Measurements from ENCODE around the gene RGS11. TPM values are rescaled to one million over a fixed set of nuclear protein-coding genes. Genes with fewer than 3 reads are reported as not detected.
"Not testable (repeated sequence)": the region's sequence is repeated elsewhere in the genome, so short reads cannot be mapped to it uniquely, and the experiment has no call there.

The RGS11 gene
- total RNA-seq, 2 donors from 2014 or later = 0.19 to 0.67 TPM

DNA sequence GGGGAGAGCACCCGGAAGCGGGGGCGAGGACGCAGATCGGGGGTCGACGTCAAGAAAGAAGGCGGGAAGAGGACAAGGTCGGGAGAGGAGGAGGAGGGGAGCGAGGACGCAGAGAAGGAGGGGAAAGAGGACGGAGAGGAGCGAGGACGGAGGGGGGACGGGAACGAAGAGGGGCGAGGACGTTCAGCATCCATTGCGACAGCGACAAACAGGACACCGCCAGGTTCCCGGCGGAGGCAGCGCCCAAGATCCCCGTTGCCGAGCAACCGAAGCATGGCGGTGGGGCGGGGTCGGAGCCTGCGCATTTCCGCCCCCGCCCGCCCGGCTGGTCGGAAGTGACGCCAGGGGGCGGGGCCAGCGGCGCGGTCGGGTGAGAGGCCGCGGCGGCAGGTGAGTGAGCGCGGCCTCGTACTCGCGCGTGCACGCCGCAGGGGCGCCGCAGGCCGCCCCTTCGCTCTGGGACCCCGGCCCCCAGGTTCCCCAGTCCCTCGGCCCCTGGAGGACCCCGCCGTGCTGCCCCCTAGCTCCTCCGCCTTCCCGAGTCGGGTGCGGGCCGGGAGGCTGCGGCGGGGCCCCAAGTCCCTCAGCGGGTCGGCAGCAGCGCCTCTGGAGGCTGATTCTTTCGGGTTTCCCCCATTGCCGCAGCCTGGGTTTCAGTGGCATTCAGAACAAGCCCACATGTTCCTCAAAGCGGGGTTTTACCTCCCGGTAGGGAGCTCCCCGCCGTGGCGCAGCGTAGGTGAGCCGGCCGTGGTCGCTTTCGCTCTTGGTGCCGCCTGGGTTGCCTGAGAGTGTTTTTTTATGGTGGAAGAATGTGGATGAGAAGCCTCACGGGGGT lies 41.1 kb downstream of the RGS11 start, which contains the start of gene FAM234A:
TSS of gene FAM234A (plus strand) at position 354 of the 838 bp plus-strand sequence. CDS start 19,593 bp downstream, outside the sequence.
- DNase-seq (peak; percentile 96 to 98), ATAC-seq (replicated peaks in 1 of 2) (peak; percentile 91 to 93)
- peak within 1 kb of the TSS; percentile 57 for H3K27ac Mint-ChIP-seq
- H3K9me3 Mint-ChIP-seq = no peaks in the 10 kb centered on the region
- no peaks in the 10 kb centered on the region for H3K36me3 Mint-ChIP-seq (ENCODE audit: insufficient read depth in 2 of 2)
- H3K4me1 Mint-ChIP-seq (ENCODE audit: low read depth) = peaks cover 27% of the 10 kb centered on the region
- no peaks in the 10 kb centered on the region for H3K27me3 Mint-ChIP-seq (ENCODE audit: low read depth)
- H3K4me3 Mint-ChIP-seq = peak within 1 kb of the TSS; percentile 86 to 96

DNA sequence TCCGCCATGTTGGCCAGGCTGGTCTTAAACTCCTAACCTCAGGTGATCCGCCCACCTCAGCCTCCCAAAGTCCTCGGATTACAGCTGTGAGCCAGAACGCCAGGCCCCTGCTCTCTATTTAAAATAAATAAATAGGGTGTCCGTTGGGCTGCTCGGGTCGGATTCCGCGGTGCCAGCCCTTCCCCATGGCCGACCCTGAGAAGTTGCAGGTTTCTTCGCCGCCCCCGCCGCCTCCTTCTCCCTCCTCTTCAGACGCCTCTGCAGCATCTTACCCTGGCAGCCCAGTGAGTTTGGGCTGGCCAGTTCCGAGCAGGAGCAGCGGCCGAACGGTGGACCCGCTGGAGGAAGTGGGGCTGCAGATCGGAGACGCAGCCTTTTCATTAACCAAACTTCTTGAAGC lies 44.8 kb downstream of the RGS11 start:
- ATAC-seq (replicated peaks in 1 of 2) (no peak), DNase-seq (no peak)
- peaks cover 45% of the 10 kb centered on the region for H3K4me1 Mint-ChIP-seq (ENCODE audit: low read depth)
- H3K36me3 Mint-ChIP-seq (ENCODE audit: insufficient read depth in 2 of 2) = peaks cover 0 to 7% of the 10 kb centered on the region in 2 donors
- H3K4me3 Mint-ChIP-seq = no peak overlapping the region
- no peak overlapping the region for H3K27ac Mint-ChIP-seq
- H3K9me3 Mint-ChIP-seq = no peaks in the 10 kb centered on the region
- no peaks in the 10 kb centered on the region for H3K27me3 Mint-ChIP-seq (ENCODE audit: low read depth)

DNA sequence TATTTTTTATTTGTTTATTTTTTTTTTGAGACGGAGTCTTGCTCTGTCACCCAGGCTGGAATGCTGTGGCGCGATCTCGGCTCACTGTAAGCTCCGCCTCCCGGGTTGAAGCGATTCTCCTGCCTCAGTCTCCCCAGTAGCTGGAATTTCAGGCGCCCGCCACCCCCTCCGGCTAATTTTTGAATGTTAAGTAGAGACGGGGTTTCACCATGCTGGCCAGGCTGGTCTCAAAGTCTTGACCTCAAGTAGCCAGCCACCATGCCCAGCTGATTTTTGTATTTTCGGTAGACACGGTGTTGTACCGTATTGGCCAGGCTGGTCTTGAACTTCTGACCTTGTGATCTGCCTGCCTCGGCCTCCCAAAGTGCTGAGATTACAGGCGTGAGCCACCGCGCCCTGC lies 45.4 kb downstream of the RGS11 start:
- H3K27me3 Mint-ChIP-seq (ENCODE audit: low read depth); DNase-seq; H3K4me3 Mint-ChIP-seq; H3K27ac Mint-ChIP-seq; ATAC-seq (replicated peaks in 1 of 2); H3K9me3 Mint-ChIP-seq: not testable (repeated sequence)
- peaks cover 2 to 11% of the 10 kb centered on the region in 2 donors for H3K36me3 Mint-ChIP-seq (ENCODE audit: insufficient read depth in 2 of 2)
- H3K4me1 Mint-ChIP-seq (ENCODE audit: low read depth) = peaks cover 43% of the 10 kb centered on the region

DNA sequence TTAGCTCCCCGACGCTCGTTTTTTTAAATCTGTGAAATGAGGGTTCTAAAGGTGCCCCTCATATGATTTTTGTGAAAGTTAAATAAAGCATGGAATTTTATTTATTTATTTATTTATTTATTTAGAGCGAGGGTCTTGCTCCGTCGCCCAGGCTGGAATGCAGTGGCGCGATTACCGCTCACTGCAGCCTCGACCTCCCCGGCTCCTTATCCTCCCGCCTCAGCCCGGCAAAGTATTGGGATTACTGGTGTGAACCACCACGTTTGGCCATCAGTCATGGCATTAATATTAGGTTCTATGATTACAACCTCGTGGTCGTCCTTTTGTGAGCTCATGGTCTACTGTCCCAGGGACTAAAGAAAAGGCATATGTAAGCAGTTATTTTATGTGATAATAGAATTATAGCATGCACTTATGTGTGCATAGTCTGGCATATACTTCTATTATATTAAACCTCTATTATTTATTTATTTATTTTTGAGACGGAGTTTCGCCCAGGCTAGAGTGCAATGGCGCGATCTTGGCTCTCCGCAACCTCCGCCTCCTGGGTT lies 45.9 kb downstream of the RGS11 start:
- Mint-ChIP-seq H3K4me3 (peak overlapping the region; percentile 91 to 92), H3K9me3 (no peaks in the 10 kb centered on the region), H3K27ac (peak overlapping the region; percentile 16), H3K27me3 (ENCODE audit: low read depth) (no peaks in the 10 kb centered on the region), H3K4me1 (ENCODE audit: low read depth) (peaks cover 38% of the 10 kb centered on the region), H3K36me3 (ENCODE audit: insufficient read depth in 2 of 2) (peaks cover 3 to 11% of the 10 kb centered on the region in 2 donors)
- no peak for DNase-seq
- ATAC-seq (replicated peaks in 1 of 2) = no peak

DNA sequence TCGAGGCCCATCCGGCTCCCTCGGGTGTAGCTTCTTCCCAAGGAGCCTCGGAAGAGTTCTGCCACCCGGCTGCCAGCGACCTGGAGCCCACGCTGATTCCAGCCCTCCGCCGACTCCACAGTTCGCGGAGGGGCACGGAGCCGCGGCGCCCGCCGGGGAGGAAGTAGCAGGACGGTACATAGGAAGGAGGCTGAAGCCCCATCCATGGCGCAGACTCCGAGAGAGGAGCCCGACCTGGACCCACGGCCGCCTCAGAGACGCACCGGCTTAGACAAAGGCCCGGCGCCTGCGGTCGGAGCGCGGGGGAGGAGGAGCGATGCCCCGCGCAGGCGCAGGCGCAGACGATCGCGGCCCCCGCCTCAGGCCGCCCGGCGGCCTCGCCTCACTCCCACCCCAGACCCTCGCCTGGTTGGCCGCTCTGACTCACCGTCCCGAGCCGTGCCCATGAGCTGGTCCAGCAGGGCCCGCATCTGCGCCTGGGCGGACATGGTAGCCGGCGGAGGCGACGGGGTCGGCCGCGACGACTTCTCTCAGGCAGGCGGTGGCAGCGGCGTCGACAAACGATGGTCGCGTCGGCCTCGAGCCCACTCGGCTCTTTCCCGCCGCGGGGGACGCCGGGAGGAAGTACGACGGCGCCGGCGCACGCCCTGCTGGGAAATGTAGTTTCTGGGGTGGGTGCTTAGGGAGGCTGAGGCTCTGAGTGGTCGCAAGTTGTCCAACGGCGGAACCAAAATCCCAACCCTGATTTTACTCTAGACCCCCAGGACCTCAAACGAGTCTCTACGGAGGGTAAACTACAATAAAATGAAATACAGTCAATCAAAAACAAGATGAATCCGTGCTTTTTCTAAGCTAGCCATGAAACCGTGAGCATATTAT lies 46.7 kb downstream of the RGS11 start, which contains the start of gene LUC7L:
TSS of gene LUC7L (minus strand) at position 598 of the 879 bp plus-strand sequence. CDS start at position 488, 110 bp downstream.
- Mint-ChIP-seq H3K27ac (peak within 1 kb of the TSS; percentile 88), H3K9me3 (no peaks in the 10 kb centered on the region), H3K4me1 (ENCODE audit: low read depth) (peaks cover 34% of the 10 kb centered on the region), H3K36me3 (ENCODE audit: insufficient read depth in 2 of 2) (peaks cover 3 to 11% of the 10 kb centered on the region in 2 donors), H3K4me3 (peak within 1 kb of the TSS; percentile 91 to 92), H3K27me3 (ENCODE audit: low read depth) (no peaks in the 10 kb centered on the region)
- ATAC-seq (replicated peaks in 1 of 2) = peak; percentile 93 to 94
- DNase-seq = peak; percentile 89 to 91

DNA sequence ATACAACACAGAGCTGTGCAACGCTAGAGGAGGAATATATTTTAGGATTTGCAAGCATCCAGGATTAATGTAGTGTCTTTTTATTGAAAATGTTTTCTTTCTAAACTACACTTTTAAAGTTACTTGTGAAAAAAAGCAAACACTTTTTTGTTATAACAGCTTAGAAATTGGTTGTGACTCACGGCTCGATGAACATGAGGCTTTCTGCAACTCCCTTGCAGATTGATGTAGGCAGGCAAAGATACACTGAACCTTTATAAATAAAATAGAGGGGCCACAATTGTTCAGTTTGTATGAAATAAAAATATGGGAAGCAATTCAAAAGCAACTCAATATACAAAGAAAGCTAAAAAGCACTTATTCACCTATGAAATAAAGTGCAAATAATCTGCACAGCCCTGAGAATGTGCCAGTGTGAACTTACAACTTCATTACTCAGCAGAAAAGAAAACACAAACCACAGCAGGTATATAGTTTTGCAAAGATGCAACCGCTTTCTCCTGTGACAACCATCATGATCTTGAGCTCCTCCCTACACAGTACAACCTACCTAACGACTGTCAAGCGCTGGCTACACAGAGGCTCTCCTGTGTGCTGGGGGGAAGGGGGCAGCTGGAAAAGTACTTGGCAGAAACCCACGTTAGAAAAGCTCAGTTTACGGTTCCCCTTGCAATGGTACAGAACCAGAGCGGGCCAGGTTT lies 47.4 kb downstream of the RGS11 start:
- no peaks in the 10 kb centered on the region for H3K9me3 Mint-ChIP-seq
- DNase-seq = peak in 1 of 2 donors; percentile 10
- H3K27me3 Mint-ChIP-seq (ENCODE audit: low read depth) = no peaks in the 10 kb centered on the region
- ATAC-seq (replicated peaks in 1 of 2) = peak; percentile 24 to 34
- H3K36me3 Mint-ChIP-seq (ENCODE audit: insufficient read depth in 2 of 2) = peaks cover 3 to 11% of the 10 kb centered on the region in 2 donors
- H3K4me3 Mint-ChIP-seq = peak overlapping the region; percentile 91 to 92
- H3K4me1 Mint-ChIP-seq (ENCODE audit: low read depth) = peaks cover 32% of the 10 kb centered on the region
- peak overlapping the region; percentile 88 for H3K27ac Mint-ChIP-seq

DNA sequence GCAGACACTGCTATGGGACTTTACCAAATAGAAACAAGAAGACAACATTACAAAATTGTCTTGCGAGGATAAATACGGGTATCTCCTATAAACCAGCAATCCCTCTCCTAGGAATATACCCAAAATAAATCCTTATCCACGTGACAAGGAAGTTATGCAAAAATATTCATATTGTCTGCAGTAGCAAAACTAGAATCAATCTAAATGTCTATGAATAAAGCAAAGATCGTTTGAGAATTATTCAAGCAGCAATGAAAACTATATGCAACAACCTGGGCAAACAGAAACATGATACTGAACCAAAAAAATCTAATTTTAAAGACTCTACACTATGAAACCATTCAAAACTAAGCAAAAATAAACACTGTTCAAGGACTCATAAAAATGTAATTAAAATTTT lies 55.7 kb downstream of the RGS11 start:
- Mint-ChIP-seq H3K4me3 (no peak overlapping the region), H3K4me1 (ENCODE audit: low read depth) (peaks cover 9% of the 10 kb centered on the region), H3K9me3 (no peaks in the 10 kb centered on the region), H3K27me3 (ENCODE audit: low read depth) (no peaks in the 10 kb centered on the region), H3K36me3 (ENCODE audit: insufficient read depth in 2 of 2) (peaks cover 6 to 20% of the 10 kb centered on the region in 2 donors), H3K27ac (no peak overlapping the region)
- ATAC-seq (replicated peaks in 1 of 2) (no peak), DNase-seq (no peak)

Other genes with a start within 250 kb of the RGS11 start
- 10 to 100 TPM; 35.3 to 42.2 TPM for gene POLR3K, start 222.3 kb downstream of the RGS11 start, total RNA-seq
- gene SNRNP25, start 222.1 kb downstream of the RGS11 start, total RNA-seq = 10 to 100 TPM; 28.9 to 44.1 TPM
- under 1 TPM; 0.31 to 0.53 TPM for gene RHBDF1, start 203.3 kb downstream of the RGS11 start, total RNA-seq
- gene MPG, start 197.7 kb downstream of the RGS11 start, total RNA-seq = 10 to 100 TPM; 49.6 to 50.5 TPM
- 10 to 100 TPM; 34.2 to 44.7 TPM for gene NPRL3, start 137.3 kb downstream of the RGS11 start, total RNA-seq
- gene HBZ, start 123.3 kb downstream of the RGS11 start, total RNA-seq = not detected
- not detected for gene HBM, start 110.0 kb downstream of the RGS11 start, total RNA-seq
- gene HBA2, start 103.1 kb downstream of the RGS11 start, total RNA-seq = not detected
- gene HBA1, start 99.3 kb downstream of the RGS11 start, total RNA-seq = 1 to 10 TPM in 1 of 2 donors, not detected in 1; 1.1 TPM
- gene HBQ1, start 95.5 kb downstream of the RGS11 start, total RNA-seq = not detected
- 10 to 100 TPM; 56.4 to 69.7 TPM for gene LUC7L, start 46.5 kb downstream of the RGS11 start, total RNA-seq
- gene FAM234A, start 41.1 kb downstream of the RGS11 start, total RNA-seq = 10 to 100 TPM; 20.9 to 26.6 TPM
- gene ARHGDIG, start 4.6 kb upstream of the RGS11 start, total RNA-seq = under 1 TPM; 0.48 to 0.97 TPM
- under 1 TPM in 1 of 2 donors, not detected in 1; 0.42 TPM for gene PDIA2, start 7.2 kb upstream of the RGS11 start, total RNA-seq
- 10 to 100 TPM; 28.8 to 29.4 TPM for gene AXIN1, start 76.8 kb upstream of the RGS11 start, total RNA-seq
- gene MRPL28, start 94.6 kb upstream of the RGS11 start, total RNA-seq = 10 to 100 TPM; 54.5 to 73.2 TPM
- 10 to 100 TPM; 29.7 to 39.7 TPM for gene PGAP6, start 106.0 kb upstream of the RGS11 start, total RNA-seq
- gene NME4, start 121.3 kb upstream of the RGS11 start, total RNA-seq = 10 to 100 TPM; 24.6 to 27.6 TPM
- gene DECR2, start 125.9 kb upstream of the RGS11 start, total RNA-seq = 10 to 100 TPM in 1 of 2 donors, 1 to 10 TPM in 1; 7.5 to 10.6 TPM
- 10 to 100 TPM; 39.7 to 40.5 TPM for gene RAB11FIP3, start 149.7 kb upstream of the RGS11 start, total RNA-seq